Limb (tissue), 2 donors: Measurements from ENCODE around the gene MGAT2.
"Not testable (repeated sequence)": the region's sequence is repeated elsewhere in the genome, so short reads cannot be mapped to it uniquely, and the experiment has no call there.

Source experiments
- DNase-seq, 2 donors: peaks; one replicate each; pipeline ENCODE4 v3.0.0-alpha.2; 2016; ENCODE audit errors: extremely low spot score in 2 of 2

Gene MGAT2

GRCh38 chr14:49653508-49653907 is 32.9 kb downstream of the MGAT2 start:
- DNase-seq = no peak

GRCh38 chr14:49654511-49654910 is 33.9 kb downstream of the MGAT2 start:
- DNase-seq = no peak

GRCh38 chr14:49657500-49657899 is 36.9 kb downstream of the MGAT2 start:
- DNase-seq = not testable (repeated sequence)

- DNase-seq = no peak
These were observed 39.2 kb downstream of the MGAT2 start for GRCh38 chr14:49659526-49660455.

GRCh38 chr14:49670475-49670874 is 49.9 kb downstream of the MGAT2 start:
- no peak for DNase-seq
